Endodermal cell (in vitro differentiated cells): ENCODE results near the gene CAMKK2. TPM values are rescaled to one million over a fixed set of nuclear protein-coding genes. Genes with fewer than 3 reads are reported as not detected.
"Not testable (repeated sequence)": the region's sequence is repeated elsewhere in the genome, so short reads cannot be mapped to it uniquely, and the experiment has no call there.

Experiments
- DNase-seq: peaks from one replicate; pipeline ENCODE4 v3.0.0-alpha.2; 2017
- H3K27ac ChIP-seq: 2 replicates; pipeline ENCODE4 v1.5.1; 2013; ENCODE audit warnings: mild to moderate bottlenecking, low read depth, low read length, moderate library complexity
- H3K27me3 ChIP-seq: 2 replicates; pipeline ENCODE4 v1.6.1; 2013; ENCODE audit warnings: mild to moderate bottlenecking, low read length, moderate library complexity; ENCODE audit not compliant: insufficient read depth, control insufficient read depth, poor library complexity, severe bottlenecking
- H3K36me3 ChIP-seq: 2 replicates; pipeline ENCODE4 v1.7.0; 2013; ENCODE audit warnings: mild to moderate bottlenecking, low read length, moderate library complexity; ENCODE audit not compliant: control insufficient read depth, insufficient read depth
- H3K4me1 ChIP-seq: one replicate; pipeline ENCODE4 v1.7.0; 2013; ENCODE audit warnings: low read length; ENCODE audit not compliant: control insufficient read depth, insufficient read depth
- H3K4me3 ChIP-seq: 2 replicates; pipeline ENCODE4 v1.5.1; 2013; ENCODE audit warnings: mild to moderate bottlenecking, low read length, moderate library complexity
- H3K9ac ChIP-seq: 2 replicates; pipeline ENCODE4 v1.6.1; 2013; ENCODE audit warnings: mild to moderate bottlenecking, low read length, moderate library complexity; ENCODE audit not compliant: poor library complexity, severe bottlenecking; ENCODE audit errors: extremely low read depth
- H3K9me3 ChIP-seq: 2 replicates; pipeline ENCODE4 v1.6.1; 2013; ENCODE audit warnings: mild to moderate bottlenecking, low read length, moderate library complexity; ENCODE audit not compliant: control insufficient read depth
- H3K27ac Mint-ChIP-seq: 2 replicates; pipeline ENCODE4 v1.8.0; 2020; ENCODE audit warnings: mixed read lengths
- H3K27me3 Mint-ChIP-seq: 2 replicates; pipeline ENCODE4 v1.8.0; 2021; ENCODE audit warnings: mild to moderate bottlenecking, mixed read lengths; ENCODE audit not compliant: insufficient read depth
- H3K36me3 Mint-ChIP-seq: 2 replicates; pipeline ENCODE4 v1.8.0; 2020; ENCODE audit warnings: low read depth, mixed read lengths
- H3K4me1 Mint-ChIP-seq: 2 replicates; pipeline ENCODE4 v1.8.0; 2020; ENCODE audit warnings: mixed read lengths
- H3K4me3 Mint-ChIP-seq: 2 replicates; pipeline ENCODE4 v1.8.0; 2020; ENCODE audit warnings: mild to moderate bottlenecking, moderate library complexity, mixed read lengths
- H3K9me3 Mint-ChIP-seq: 2 replicates; pipeline ENCODE4 v1.8.0; 2020; ENCODE audit warnings: mild to moderate bottlenecking, mixed read lengths
- WGBS, 2 experiments: methylation state at CpG; one replicate each; pipeline versions ENCODE4 v1.1.5 to v1.1.7; 2013; ENCODE audit warnings: missing lambda C conversion rate in 2 of 2, mixed read lengths in 1 of 2; ENCODE audit not compliant: insufficient coverage in 1 of 2, insufficient read length in 1 of 2; 5-methylcytosine and 5-hydroxymethylcytosine counted together
- total RNA-seq, 2 donors: library from RNA; stranded (reverse); fragmentation: NEBNext Ultra II Directional in 1 of 2; extraction: Animal tissue kit (Norgen Biotek cat#: 25700) in 1 of 2; gene quantifications; 2 replicates in 1 of 2; 3 replicates in 1 of 2; pipeline ENCODE4 v1.2.1, GENCODE V29; 2021
- TF ChIP-seq, protein P1 (sequence below): fragments of 200-600 bp; sonication (generic); conservative IDR thresholded peaks from 2 replicates; pipeline ENCODE4 v1.5.0; 2021; ENCODE audit warnings: antibody characterized with exemption, mild to moderate bottlenecking

CAMKK2 gene
- total RNA-seq, 2 donors from 2014 or later, result 95.8 to 113 TPM

- no peaks in the 10 kb centered on the region for H3K9me3 ChIP-seq
- no peak overlapping the region for H3K4me3 Mint-ChIP-seq
- H3K9me3 Mint-ChIP-seq, result no peaks in the 10 kb centered on the region
- WGBS, 2 experiments, result 93 to 96% methylated on average over 14 to 24 of the region's 24 CpGs
- no peaks in the 10 kb centered on the region for H3K4me1 Mint-ChIP-seq
- H3K36me3 Mint-ChIP-seq, result peaks cover 17% of the 10 kb centered on the region
- H3K27me3 ChIP-seq, result no peaks in the 10 kb centered on the region
- no peak overlapping the region for H3K9ac ChIP-seq
- DNase-seq, result no peak
- H3K4me3 ChIP-seq, result no peak overlapping the region
- TF ChIP-seq, protein P1, sequence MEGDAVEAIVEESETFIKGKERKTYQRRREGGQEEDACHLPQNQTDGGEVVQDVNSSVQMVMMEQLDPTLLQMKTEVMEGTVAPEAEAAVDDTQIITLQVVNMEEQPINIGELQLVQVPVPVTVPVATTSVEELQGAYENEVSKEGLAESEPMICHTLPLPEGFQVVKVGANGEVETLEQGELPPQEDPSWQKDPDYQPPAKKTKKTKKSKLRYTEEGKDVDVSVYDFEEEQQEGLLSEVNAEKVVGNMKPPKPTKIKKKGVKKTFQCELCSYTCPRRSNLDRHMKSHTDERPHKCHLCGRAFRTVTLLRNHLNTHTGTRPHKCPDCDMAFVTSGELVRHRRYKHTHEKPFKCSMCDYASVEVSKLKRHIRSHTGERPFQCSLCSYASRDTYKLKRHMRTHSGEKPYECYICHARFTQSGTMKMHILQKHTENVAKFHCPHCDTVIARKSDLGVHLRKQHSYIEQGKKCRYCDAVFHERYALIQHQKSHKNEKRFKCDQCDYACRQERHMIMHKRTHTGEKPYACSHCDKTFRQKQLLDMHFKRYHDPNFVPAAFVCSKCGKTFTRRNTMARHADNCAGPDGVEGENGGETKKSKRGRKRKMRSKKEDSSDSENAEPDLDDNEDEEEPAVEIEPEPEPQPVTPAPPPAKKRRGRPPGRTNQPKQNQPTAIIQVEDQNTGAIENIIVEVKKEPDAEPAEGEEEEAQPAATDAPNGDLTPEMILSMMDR, result no peak
- no peak overlapping the region for H3K27ac ChIP-seq
- H3K27me3 Mint-ChIP-seq, result no peaks in the 10 kb centered on the region
- H3K36me3 ChIP-seq, result peaks cover 9% of the 10 kb centered on the region
- no peak overlapping the region for H3K27ac Mint-ChIP-seq
- H3K4me1 ChIP-seq, result no peaks in the 10 kb centered on the region
Measured at GRCh38 chr12:121228919-121229665, 67.4 kb downstream of the CAMKK2 start.

DNA sequence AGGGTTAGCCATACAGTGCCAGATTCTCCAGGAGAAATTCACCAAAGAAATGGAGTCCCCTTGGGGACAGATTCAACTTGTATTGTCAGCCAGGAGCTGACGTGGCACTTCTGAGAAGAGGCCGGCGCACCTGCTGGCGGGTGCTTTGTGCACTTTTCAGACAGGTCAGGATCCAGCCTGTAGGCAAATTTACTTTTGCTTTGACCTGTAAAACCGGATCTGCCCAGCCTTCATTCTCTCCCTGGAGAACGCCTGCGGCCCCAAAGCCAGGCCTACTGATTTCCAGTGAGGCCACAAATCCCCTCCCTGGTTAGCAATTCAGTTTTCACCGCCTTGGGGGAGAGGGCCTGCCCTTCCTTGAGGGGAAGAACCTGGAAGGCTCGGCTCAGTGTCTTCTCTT, 69.2 kb downstream of the CAMKK2 start:
- TF ChIP-seq, protein P1, result no peak
- Histone ChIP-seq H3K27ac (no peak overlapping the region), H3K27me3 (no peaks in the 10 kb centered on the region), H3K4me1 (no peaks in the 10 kb centered on the region), H3K9ac (no peak overlapping the region), H3K4me3 (no peak overlapping the region), H3K36me3 (peaks cover 15% of the 10 kb centered on the region), H3K9me3 (no peaks in the 10 kb centered on the region)
- H3K27me3 Mint-ChIP-seq, result no peaks in the 10 kb centered on the region
- H3K9me3 Mint-ChIP-seq, result no peaks in the 10 kb centered on the region
- no peaks in the 10 kb centered on the region for H3K4me1 Mint-ChIP-seq
- H3K36me3 Mint-ChIP-seq, result peaks cover 24% of the 10 kb centered on the region
- WGBS, 2 experiments, result 90 to 92% methylated on average over 8 to 9 of the region's 9 CpGs
- H3K4me3 Mint-ChIP-seq, result no peak overlapping the region
- DNase-seq, result no peak
- no peak overlapping the region for H3K27ac Mint-ChIP-seq

DNA sequence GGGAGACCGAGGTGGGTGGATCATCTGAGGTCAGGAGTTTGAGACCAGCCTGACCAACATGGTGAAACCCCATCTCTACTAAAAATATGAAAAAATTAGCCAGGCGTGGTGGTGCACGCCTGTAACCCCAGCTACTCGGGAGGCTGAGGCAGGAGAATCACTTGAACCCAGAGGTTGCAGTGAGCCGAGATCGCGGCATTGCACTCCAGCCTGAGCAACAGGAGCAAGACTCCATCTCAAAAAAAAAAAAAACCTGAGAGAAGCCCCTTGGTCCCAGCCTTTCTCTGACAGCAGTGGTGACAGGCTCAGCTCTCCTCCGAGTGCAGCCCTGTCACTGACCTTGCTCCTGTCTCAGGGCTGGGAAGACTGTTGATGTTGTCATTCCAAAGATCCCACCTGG, 69.6 kb downstream of the CAMKK2 start:
- H3K27ac ChIP-seq, H3K4me3 ChIP-seq, H3K27ac Mint-ChIP-seq, H3K4me1 ChIP-seq, H3K9me3 Mint-ChIP-seq, H3K4me3 Mint-ChIP-seq, H3K9me3 ChIP-seq, H3K27me3 Mint-ChIP-seq, H3K27me3 ChIP-seq, H3K4me1 Mint-ChIP-seq, DNase-seq, H3K9ac ChIP-seq: not testable (repeated sequence)
- 92 to 96% methylated on average over 8 of the region's 8 CpGs for WGBS, 2 experiments
- H3K36me3 ChIP-seq, result peaks cover 15% of the 10 kb centered on the region
- peaks cover 27% of the 10 kb centered on the region for H3K36me3 Mint-ChIP-seq

GRCh38 chr12:121226399-121226798, 70.1 kb downstream of the CAMKK2 start:
- Mint-ChIP-seq H3K9me3 (no peaks in the 10 kb centered on the region), H3K27ac (no peak overlapping the region)

More at GRCh38 chr12:121226399-121226798, 70.1 kb downstream of the CAMKK2 start:
- Histone ChIP-seq H3K36me3 (peaks cover 14% of the 10 kb centered on the region), H3K4me1 (no peaks in the 10 kb centered on the region), H3K27me3 (no peaks in the 10 kb centered on the region), H3K9me3 (no peaks in the 10 kb centered on the region), H3K27ac (no peak overlapping the region), H3K9ac (no peak overlapping the region), H3K4me3 (no peak overlapping the region)
- no peak overlapping the region for H3K4me3 Mint-ChIP-seq
- TF ChIP-seq, protein P1, result no peak
- WGBS, 2 experiments, result 93 to 98% methylated on average over 8 of the region's 8 CpGs
- no peaks in the 10 kb centered on the region for H3K4me1 Mint-ChIP-seq
- no peaks in the 10 kb centered on the region for H3K27me3 Mint-ChIP-seq
- peaks cover 30% of the 10 kb centered on the region for H3K36me3 Mint-ChIP-seq
- DNase-seq, result no peak
